Osteocyte (in vitro differentiated cells): ENCODE measurements around the gene IFNAR2. TPM values are rescaled to one million over a fixed set of nuclear protein-coding genes. Genes with fewer than 3 reads are reported as not detected.
"Not testable (repeated sequence)": the region's sequence is repeated elsewhere in the genome, so short reads cannot be mapped to it uniquely, and the experiment has no call there.

ENCODE experiments used
- DNase-seq: peaks from one replicate; pipeline ENCODE4 v3.0.0; 2021; ENCODE audit warnings: mixed read lengths; ENCODE audit not compliant: unreplicated experiment; ENCODE audit errors: extremely low spot score
- H3K27ac Mint-ChIP-seq: one replicate; pipeline ENCODE4 v1.8.0; 2021; ENCODE audit warnings: mild to moderate bottlenecking, mixed read lengths; ENCODE audit not compliant: unreplicated experiment
- H3K27me3 Mint-ChIP-seq: one replicate; pipeline ENCODE4 v1.8.0; 2021; ENCODE audit warnings: mixed read lengths; ENCODE audit not compliant: unreplicated experiment
- H3K36me3 Mint-ChIP-seq: one replicate; pipeline ENCODE4 v1.8.0; 2021; ENCODE audit warnings: mixed read lengths; ENCODE audit not compliant: unreplicated experiment
- H3K4me1 Mint-ChIP-seq: one replicate; pipeline ENCODE4 v1.8.0; 2021; ENCODE audit warnings: mixed read lengths; ENCODE audit not compliant: unreplicated experiment
- H3K4me3 Mint-ChIP-seq: one replicate; pipeline ENCODE4 v1.8.0; 2021; ENCODE audit warnings: mild to moderate bottlenecking, moderate library complexity, mixed read lengths; ENCODE audit not compliant: unreplicated experiment
- H3K9me3 Mint-ChIP-seq: one replicate; pipeline ENCODE4 v1.8.0; 2021; ENCODE audit warnings: mixed read lengths; ENCODE audit not compliant: unreplicated experiment
- total RNA-seq: library from RNA; stranded (reverse); gene quantifications from 2 replicates; pipeline ENCODE4 v1.2.1, GENCODE V29; 2021
- TF ChIP-seq, protein P1 (sequence below): fragments of 200-600 bp; sonication (generic); IDR thresholded peaks from 2 replicates; pipeline ENCODE4 v1.5.0; 2021; ENCODE audit warnings: antibody characterized with exemption, mild to moderate bottlenecking, moderate library complexity

The IFNAR2 gene
- total RNA-seq, 1 donor from 2014 or later = 15.9 TPM

DNA sequence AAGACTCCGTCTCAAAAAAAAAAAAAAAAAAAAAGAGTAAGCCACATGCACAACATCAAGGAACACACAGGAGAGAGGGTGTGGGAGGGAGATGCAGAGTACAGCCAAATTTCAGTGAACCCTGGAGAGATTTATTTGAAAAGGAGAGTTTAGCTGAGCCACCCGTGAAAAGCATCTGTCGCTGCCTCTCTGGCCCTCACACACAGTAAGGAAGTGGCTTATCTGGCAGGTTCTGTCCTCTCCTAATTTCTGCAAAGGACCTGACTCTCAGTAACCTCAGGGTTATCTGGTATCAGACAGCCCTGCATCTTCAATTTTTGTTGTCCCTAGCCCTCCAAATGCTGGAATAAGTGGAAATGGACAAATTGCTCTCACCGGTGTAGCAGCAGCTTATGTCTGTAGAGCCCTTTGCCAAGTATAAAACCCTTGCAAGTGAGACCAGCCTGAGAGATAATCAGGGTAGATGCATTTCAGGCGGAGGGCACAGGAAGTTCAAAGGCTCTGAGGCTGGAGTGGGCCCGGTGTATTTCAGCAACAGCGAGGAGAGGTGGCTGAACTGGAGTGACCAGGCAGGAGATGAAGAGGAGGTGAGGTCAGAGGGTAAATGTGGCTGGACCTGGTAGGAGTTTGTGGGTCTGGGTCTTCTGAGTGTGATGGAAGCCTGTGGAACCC is 19.7 kb downstream of the IFNAR2 start:
- no peaks in the 10 kb centered on the region for H3K9me3 Mint-ChIP-seq
- H3K27me3 Mint-ChIP-seq = no peaks in the 10 kb centered on the region
- DNase-seq = no peak
- H3K27ac Mint-ChIP-seq = no peak overlapping the region
- no peaks in the 10 kb centered on the region for H3K4me1 Mint-ChIP-seq
- no peak overlapping the region for H3K4me3 Mint-ChIP-seq
- TF ChIP-seq, protein P1, sequence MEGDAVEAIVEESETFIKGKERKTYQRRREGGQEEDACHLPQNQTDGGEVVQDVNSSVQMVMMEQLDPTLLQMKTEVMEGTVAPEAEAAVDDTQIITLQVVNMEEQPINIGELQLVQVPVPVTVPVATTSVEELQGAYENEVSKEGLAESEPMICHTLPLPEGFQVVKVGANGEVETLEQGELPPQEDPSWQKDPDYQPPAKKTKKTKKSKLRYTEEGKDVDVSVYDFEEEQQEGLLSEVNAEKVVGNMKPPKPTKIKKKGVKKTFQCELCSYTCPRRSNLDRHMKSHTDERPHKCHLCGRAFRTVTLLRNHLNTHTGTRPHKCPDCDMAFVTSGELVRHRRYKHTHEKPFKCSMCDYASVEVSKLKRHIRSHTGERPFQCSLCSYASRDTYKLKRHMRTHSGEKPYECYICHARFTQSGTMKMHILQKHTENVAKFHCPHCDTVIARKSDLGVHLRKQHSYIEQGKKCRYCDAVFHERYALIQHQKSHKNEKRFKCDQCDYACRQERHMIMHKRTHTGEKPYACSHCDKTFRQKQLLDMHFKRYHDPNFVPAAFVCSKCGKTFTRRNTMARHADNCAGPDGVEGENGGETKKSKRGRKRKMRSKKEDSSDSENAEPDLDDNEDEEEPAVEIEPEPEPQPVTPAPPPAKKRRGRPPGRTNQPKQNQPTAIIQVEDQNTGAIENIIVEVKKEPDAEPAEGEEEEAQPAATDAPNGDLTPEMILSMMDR = no peak
- H3K36me3 Mint-ChIP-seq = peaks cover 56% of the 10 kb centered on the region

DNA sequence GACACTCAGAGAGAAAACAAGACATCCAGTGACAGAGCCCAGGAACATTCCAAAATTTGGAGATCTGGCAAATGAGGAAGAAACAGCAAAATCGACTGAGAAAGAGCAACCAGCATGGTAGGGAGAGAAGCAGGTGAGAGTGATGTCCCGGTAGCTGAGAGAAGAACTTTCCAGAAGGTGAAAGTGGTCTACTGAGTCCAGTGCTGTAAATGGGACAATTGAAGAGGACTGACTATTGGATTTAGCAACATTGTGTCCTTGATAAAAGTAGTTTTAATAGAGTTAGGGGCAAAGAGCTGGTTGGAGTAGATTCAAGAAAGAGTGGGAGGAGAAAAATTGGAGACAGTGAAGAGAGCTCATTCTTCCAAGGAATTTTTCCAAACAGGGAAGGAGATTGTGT is 21.4 kb downstream of the IFNAR2 start:
- Mint-ChIP-seq H3K27ac (no peak overlapping the region), H3K27me3 (no peaks in the 10 kb centered on the region), H3K9me3 (no peaks in the 10 kb centered on the region), H3K4me3 (no peak overlapping the region), H3K4me1 (no peaks in the 10 kb centered on the region), H3K36me3 (peaks cover 51% of the 10 kb centered on the region)
- TF ChIP-seq, protein P1 = no peak
- DNase-seq = no peak

DNA sequence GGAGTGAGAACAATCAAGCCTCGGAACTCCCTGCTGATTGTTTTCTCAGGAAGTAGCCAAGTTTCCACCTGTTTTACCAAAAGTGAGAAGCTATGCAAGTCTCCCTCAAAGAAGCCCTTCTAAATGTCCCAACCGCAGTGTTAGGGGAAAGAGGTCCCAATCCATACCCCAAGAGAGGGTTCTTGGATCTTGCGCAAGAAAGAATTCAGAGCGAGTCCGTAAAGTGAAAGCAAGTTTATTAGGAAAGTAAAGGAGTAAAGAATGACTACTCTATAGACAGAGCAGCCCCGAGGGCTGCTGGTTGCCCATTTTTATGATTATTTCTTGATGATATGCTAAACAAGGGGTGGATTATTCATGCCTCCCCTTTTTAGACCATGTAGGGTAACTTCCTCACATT is 23.6 kb downstream of the IFNAR2 start:
- not testable (repeated sequence) for DNase-seq, H3K4me3 Mint-ChIP-seq, H3K27me3 Mint-ChIP-seq, H3K9me3 Mint-ChIP-seq, H3K27ac Mint-ChIP-seq, H3K4me1 Mint-ChIP-seq
- peaks cover 50% of the 10 kb centered on the region for H3K36me3 Mint-ChIP-seq

DNA sequence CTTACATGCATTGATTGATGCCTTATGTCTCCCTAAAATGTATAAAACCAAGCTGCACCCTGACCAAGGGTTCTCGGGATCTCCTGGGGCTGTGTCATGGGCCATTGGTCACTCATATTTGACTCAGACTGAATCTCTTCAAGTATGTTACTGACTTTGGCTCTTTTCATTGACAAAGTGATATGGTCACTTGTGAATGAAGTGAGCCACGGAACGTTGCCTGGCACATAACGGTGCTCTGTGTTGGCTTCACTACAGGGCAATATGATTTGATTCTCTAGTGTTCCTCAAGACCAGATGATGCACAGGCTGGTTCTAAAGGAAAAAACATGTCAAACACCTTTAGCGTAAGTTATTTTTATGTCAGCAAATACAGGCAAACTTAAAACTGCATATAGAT is 25.0 kb downstream of the IFNAR2 start:
- peaks cover 46% of the 10 kb centered on the region for H3K36me3 Mint-ChIP-seq
- H3K27ac Mint-ChIP-seq = no peak overlapping the region
- H3K9me3 Mint-ChIP-seq = no peaks in the 10 kb centered on the region
- TF ChIP-seq, protein P1 = no peak
- peak; percentile 23 for DNase-seq
- no peak overlapping the region for H3K4me3 Mint-ChIP-seq
- no peaks in the 10 kb centered on the region for H3K4me1 Mint-ChIP-seq
- no peaks in the 10 kb centered on the region for H3K27me3 Mint-ChIP-seq

DNA sequence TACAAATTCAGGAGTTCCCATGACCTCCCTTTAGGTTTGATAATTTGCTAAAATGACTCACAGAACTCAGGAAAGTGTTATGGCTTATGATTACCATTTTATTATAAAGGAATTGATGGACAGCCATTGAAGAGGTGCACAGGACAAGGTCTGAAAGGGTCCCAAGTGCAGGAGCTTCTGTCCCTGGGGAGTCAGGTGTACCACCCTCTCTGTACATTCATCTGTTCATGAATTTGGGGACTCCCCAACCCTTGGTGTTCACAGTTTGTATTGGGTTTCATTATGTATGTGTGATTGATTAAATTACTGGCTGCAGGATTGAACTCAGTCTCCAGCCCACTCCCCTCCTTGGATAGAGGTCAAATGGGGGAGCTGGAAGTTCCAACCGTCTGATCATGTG is 25.7 kb downstream of the IFNAR2 start:
- Mint-ChIP-seq H3K27ac (no peak overlapping the region), H3K9me3 (no peaks in the 10 kb centered on the region), H3K27me3 (no peaks in the 10 kb centered on the region), H3K4me1 (no peaks in the 10 kb centered on the region), H3K4me3 (no peak overlapping the region), H3K36me3 (peaks cover 46% of the 10 kb centered on the region)
- TF ChIP-seq, protein P1 = no peak
- peak; percentile 25 for DNase-seq
